Measurements from ENCODE around the gene SPATA12. TPM values are rescaled to one million over a fixed set of nuclear protein-coding genes. Genes with fewer than 3 reads are reported as not detected.

SPATA12 gene
- total RNA-seq, 1 donor from 2014 or later: 0.38 TPM

DNA sequence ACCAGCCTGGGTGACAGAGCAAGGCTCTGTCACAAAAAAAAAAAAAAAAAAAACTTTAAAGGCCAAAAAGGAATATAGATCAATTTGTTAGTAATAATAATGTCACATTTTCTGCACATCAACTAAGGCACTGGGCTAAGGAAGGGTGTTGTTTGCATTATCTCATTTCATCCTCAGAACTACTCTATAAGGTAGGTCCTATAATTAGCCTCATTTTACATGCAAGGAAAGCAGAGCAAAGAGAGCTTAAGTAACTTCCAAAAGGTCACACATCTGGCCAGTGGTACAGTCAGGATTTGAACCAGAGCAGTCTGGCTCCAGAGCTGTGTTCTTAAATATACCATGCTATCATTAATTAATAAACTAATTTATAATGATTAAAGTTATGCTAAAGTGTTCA is 42.2 kb upstream of the SPATA12 start:
- no peak for DNase-seq (ENCODE audit: low read depth)
- H3K36me3 ChIP-seq (ENCODE audit: control insufficient read depth, insufficient read depth, low read length): no peaks in the 10 kb centered on the region
- H3K4me3 ChIP-seq (ENCODE audit: low read depth, low read length): no peak overlapping the region
- no peaks in the 10 kb centered on the region for H3K27me3 ChIP-seq (ENCODE audit: control insufficient read depth, insufficient read depth, low read length)
- TF ChIP-seq, protein P1, sequence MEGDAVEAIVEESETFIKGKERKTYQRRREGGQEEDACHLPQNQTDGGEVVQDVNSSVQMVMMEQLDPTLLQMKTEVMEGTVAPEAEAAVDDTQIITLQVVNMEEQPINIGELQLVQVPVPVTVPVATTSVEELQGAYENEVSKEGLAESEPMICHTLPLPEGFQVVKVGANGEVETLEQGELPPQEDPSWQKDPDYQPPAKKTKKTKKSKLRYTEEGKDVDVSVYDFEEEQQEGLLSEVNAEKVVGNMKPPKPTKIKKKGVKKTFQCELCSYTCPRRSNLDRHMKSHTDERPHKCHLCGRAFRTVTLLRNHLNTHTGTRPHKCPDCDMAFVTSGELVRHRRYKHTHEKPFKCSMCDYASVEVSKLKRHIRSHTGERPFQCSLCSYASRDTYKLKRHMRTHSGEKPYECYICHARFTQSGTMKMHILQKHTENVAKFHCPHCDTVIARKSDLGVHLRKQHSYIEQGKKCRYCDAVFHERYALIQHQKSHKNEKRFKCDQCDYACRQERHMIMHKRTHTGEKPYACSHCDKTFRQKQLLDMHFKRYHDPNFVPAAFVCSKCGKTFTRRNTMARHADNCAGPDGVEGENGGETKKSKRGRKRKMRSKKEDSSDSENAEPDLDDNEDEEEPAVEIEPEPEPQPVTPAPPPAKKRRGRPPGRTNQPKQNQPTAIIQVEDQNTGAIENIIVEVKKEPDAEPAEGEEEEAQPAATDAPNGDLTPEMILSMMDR (IDR thresholded peaks at IDR 0.05; ENCODE audit: insufficient read depth, low read length, poor library complexity, severe bottlenecking): no peak

DNA sequence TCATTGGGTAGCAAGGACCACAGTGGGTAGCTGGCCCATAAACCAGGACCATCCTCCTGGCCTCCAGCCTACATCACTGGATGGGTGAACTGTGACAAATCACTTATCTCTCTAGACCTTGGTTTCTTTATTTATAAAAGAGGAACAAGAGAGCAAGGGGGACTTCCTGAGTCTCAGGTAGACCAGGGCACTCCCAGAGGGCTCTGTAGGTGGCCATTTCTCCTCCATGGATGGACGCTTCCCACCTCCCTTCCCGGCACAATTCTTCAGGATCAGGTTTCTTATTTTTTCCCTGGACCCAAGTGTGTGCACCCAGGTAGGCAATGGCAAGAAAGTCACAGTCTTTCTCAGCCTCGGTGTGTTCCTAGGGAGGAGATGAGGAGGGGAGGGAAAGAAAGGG is 41.4 kb upstream of the SPATA12 start:
- no peaks in the 10 kb centered on the region for H3K27me3 ChIP-seq (ENCODE audit: control insufficient read depth, insufficient read depth, low read length)
- H3K36me3 ChIP-seq (ENCODE audit: control insufficient read depth, insufficient read depth, low read length): no peaks in the 10 kb centered on the region
- TF ChIP-seq, protein P1 (IDR thresholded peaks at IDR 0.05; ENCODE audit: insufficient read depth, low read length, poor library complexity, severe bottlenecking): no peak
- H3K4me3 ChIP-seq (ENCODE audit: low read depth, low read length): no peak overlapping the region
- DNase-seq (ENCODE audit: low read depth): no peak

DNA sequence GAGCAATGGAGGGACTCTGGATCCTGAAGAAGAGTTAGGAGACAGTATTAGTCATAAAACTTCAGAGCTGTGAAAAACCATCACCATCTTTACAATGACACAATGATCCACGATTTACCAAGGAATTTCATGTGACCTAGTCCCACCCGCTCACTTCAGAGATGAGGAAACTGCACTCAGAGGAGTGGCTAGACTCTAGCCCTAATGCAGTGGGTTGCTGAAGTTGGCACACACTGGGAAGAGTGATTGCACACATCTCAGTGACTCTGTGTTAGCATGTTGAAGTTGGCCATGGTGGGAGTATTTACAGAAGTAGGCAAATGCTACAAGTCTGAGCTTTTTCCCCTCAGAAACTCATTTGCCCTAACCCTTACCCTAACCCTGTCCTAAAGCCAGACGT is 35.2 kb upstream of the SPATA12 start:
- Histone ChIP-seq H3K36me3 (ENCODE audit: control insufficient read depth, insufficient read depth, low read length) (peaks cover 2% of the 10 kb centered on the region), H3K4me3 (ENCODE audit: low read depth, low read length) (no peak overlapping the region), H3K27me3 (ENCODE audit: control insufficient read depth, insufficient read depth, low read length) (no peaks in the 10 kb centered on the region)
- TF ChIP-seq, protein P1 (IDR thresholded peaks at IDR 0.05; ENCODE audit: insufficient read depth, low read length, poor library complexity, severe bottlenecking): no peak
- DNase-seq (ENCODE audit: low read depth): no peak

DNA sequence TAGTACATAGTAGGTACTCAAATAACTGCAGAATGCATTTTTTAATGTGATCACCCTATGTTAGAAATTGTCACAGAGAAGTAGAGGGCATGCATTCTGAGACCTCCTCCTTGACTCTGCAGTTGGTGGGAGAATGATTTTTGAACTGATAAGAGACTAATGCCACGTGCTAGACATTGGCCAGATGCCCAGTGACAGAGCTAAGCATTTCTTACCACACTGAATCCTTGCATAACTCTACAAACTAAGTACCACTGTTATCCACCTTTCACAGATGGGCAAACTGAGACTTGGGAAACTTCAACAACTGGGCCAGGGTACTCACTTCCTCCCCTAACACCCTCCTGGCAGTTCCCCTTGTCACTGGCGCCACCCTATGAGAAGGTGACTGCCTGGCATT is 33.5 kb upstream of the SPATA12 start:
- no peak for DNase-seq (ENCODE audit: low read depth)
- Histone ChIP-seq H3K27me3 (ENCODE audit: control insufficient read depth, insufficient read depth, low read length) (no peaks in the 10 kb centered on the region), H3K36me3 (ENCODE audit: control insufficient read depth, insufficient read depth, low read length) (peaks cover 2% of the 10 kb centered on the region), H3K4me3 (ENCODE audit: low read depth, low read length) (no peak overlapping the region)
- TF ChIP-seq, protein P1 (IDR thresholded peaks at IDR 0.05; ENCODE audit: insufficient read depth, low read length, poor library complexity, severe bottlenecking): no peak

DNA sequence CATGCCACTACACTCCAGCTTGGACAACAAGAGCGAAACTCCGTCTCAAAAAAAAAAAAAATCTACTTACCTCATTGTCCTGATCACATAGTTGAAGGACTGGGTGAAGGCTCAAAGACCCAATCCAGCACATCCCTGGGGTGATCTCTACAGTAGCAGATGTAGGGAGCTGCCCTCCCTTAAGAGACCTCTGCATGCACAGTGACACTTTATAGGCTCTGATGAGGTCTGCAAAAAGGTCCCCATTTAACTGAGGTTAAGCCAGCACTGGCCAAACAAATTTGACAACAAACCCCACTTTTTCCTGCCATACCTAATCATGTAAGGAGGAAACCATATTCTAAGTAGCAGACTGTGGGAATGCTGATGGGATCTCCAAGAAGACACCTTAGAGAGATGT is 31.1 kb upstream of the SPATA12 start:
- no peak for DNase-seq (ENCODE audit: low read depth)
- Histone ChIP-seq H3K36me3 (ENCODE audit: control insufficient read depth, insufficient read depth, low read length) (peaks cover 2% of the 10 kb centered on the region), H3K4me3 (ENCODE audit: low read depth, low read length) (no peak overlapping the region), H3K27me3 (ENCODE audit: control insufficient read depth, insufficient read depth, low read length) (no peaks in the 10 kb centered on the region)
- TF ChIP-seq, protein P1 (IDR thresholded peaks at IDR 0.05; ENCODE audit: insufficient read depth, low read length, poor library complexity, severe bottlenecking): no peak

DNA sequence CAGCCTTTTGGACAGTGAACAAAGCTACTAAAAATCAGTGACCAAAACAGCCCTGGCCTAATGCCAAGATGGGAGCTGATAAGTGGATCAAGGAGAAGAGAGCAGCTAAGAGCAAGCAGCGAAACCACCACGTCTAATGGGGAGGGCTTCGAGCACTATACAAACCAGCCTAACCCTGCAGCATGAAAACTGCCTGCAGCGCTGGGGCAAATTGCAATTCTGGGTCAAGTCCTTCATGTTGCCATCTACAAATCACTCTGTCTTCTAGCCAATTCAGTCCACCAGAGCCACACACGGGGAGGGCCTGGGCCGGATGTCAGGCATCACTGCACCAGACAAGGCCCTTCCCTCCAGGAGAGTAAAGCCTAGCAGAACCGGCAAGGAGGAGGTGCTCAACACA is 30.5 kb upstream of the SPATA12 start:
- no peak for DNase-seq (ENCODE audit: low read depth)
- H3K27me3 ChIP-seq (ENCODE audit: control insufficient read depth, insufficient read depth, low read length): no peaks in the 10 kb centered on the region
- H3K36me3 ChIP-seq (ENCODE audit: control insufficient read depth, insufficient read depth, low read length): peaks cover 2% of the 10 kb centered on the region
- TF ChIP-seq, protein P1 (IDR thresholded peaks at IDR 0.05; ENCODE audit: insufficient read depth, low read length, poor library complexity, severe bottlenecking): no peak
- H3K4me3 ChIP-seq (ENCODE audit: low read depth, low read length): no peak overlapping the region
